PC-3 (cell line): Measurements from ENCODE around the gene ZDHHC22.

ENCODE experiments used
- CTCF ChIP-seq: fragments of 300-600 bp; sonication (generic); conservative IDR thresholded peaks from 2 replicates; pipeline ENCODE4 v1.5.1; 2017; ENCODE audit warnings: antibody characterized with exemption, low read depth, mild to moderate bottlenecking, low read length
- EZH2 ChIP-seq: fragments of 300-600 bp; sonication (generic); IDR thresholded peaks from one replicate; pipeline ENCODE4 v1.6.1; 2017; ENCODE audit warnings: antibody characterized with exemption, mild to moderate bottlenecking, low read length; ENCODE audit not compliant: unreplicated experiment
- EZH2phosphoT487 ChIP-seq: fragments of 300-600 bp; sonication (generic); IDR thresholded peaks from 2 replicates; pipeline ENCODE4 v1.6.1; 2018; ENCODE audit warnings: mild to moderate bottlenecking, antibody characterized with exemption, low read length, borderline replicate concordance

DNA sequence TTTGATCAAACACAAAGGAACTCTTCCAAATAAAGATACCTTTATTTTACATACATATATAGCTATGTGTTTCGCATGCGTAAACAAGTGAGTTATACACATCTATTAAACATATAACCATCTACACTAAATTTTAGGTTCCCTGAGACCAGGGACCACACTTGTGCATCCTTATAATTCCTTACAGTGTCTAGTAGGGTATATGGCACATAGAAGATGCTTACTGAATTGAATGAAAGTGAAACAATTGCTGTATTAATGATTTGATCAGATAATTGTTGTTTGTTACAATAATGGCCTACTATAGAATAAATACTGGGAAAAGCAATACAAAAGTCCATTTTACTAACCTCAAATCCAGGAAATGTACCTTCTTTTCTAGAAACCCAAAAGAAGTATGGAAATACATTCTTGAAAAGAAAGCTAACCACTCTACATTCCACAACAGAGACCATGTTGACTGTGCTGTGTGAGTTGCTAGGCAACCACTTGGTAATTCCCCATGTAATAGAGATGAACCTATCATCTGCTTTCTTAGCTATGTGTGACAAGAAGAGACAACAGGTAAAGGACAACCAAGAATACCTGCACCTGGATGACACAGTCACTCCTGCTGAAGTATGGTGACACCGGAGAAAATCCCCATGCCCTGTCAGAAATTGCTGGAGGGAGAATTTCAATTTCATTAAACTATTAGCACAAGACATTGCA is 55.4 kb downstream of the ZDHHC22 start:
- TF ChIP-seq CTCF (no peak), EZH2 (no peak), EZH2phosphoT487 (no peak)
